Measurements from ENCODE around the gene WDR7.

The WDR7 gene

DNA sequence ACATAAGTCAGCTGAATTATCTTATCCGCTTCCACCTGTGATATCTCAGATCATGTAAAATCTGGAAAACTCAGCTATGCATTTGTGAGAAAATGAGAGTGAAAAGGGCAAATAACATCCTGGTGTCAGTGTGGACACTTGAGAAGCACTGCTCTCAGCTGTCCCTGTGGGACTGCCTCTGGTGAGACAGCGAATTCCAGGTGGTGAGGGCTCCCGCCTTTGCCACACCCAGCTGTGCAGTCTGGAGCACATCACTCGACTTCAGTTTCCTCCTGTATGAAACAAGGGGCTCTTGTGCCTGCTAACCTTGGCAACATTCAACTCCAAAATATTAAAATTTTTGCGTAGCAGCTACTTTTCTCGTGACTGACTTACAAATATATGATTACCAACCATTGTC is 300.9 kb downstream of the WDR7 start:
- Histone ChIP-seq H3K9me3 (ENCODE audit: control insufficient read depth, low read length) (no peaks in the 10 kb centered on the region), H3K79me1 (replicated peaks; ENCODE audit: low read length, poor library complexity, severe bottlenecking) (no peaks in the 10 kb centered on the region), H3K23ac (ENCODE audit: low read length in 2 of 2) (no peak overlapping the region), H2BK5ac (ENCODE audit: low read depth, low read length, poor library complexity, severe bottlenecking) (no peak overlapping the region), H3K9ac (ENCODE audit: low read length) (no peak overlapping the region), H2AFZ (ENCODE audit: low read depth, low read length) (no peak overlapping the region), H3K4me2 (ENCODE audit: low read length, poor library complexity, severe bottlenecking) (no peak overlapping the region), H2BK120ac (ENCODE audit: low read depth, low read length) (no peak overlapping the region), H3K36me3 (ENCODE audit: control insufficient read depth in 1 of 2, insufficient read depth in 2 of 2, low read depth in 1 of 2, low read length in 2 of 2) (no peaks in the 10 kb centered on the region), H3K27ac (ENCODE audit: low read length, poor library complexity, severe bottlenecking) (no peak overlapping the region), H2BK12ac (ENCODE audit: low read length in 2 of 2) (no peak overlapping the region), H4K8ac (ENCODE audit: low read length) (no peak overlapping the region), H2AK5ac (ENCODE audit: low read length, severe bottlenecking) (no peak overlapping the region), H4K91ac (ENCODE audit: low read length) (no peak overlapping the region), H3K27me3 (ENCODE audit: control insufficient read depth in 1 of 2, insufficient read depth in 1 of 2, low read length in 2 of 2) (no peaks in the 10 kb centered on the region), H3K4me3 (ENCODE audit: insufficient read depth in 1 of 2, low read depth in 1 of 2, low read length in 2 of 2) (no peak overlapping the region), H2BK15ac (ENCODE audit: low read depth, poor library complexity, severe bottlenecking) (no peak overlapping the region), H3K18ac (ENCODE audit: low read depth in 1 of 2, low read length in 2 of 2) (no peak overlapping the region), H3K4ac (ENCODE audit: low read depth in 1 of 2, low read length in 2 of 2) (no peak overlapping the region), H3K4me1 (ENCODE audit: control insufficient read depth, insufficient read depth, low read depth, low read length) (peaks cover 2% of the 10 kb centered on the region), H3K14ac (ENCODE audit: low read length in 2 of 2) (no peak overlapping the region)
- no peak for DNase-seq
- 91% methylated on average over 4 of the region's 6 CpGs for WGBS

GRCh38 chr18:56953428-56954198 is 302.5 kb downstream of the WDR7 start:
- Histone ChIP-seq H3K23ac (ENCODE audit: low read length in 2 of 2) (no peak overlapping the region), H3K14ac (ENCODE audit: low read length in 2 of 2) (no peak overlapping the region), H3K9ac (ENCODE audit: low read length) (no peak overlapping the region), H3K18ac (ENCODE audit: low read depth in 1 of 2, low read length in 2 of 2) (no peak overlapping the region), H3K4me2 (ENCODE audit: low read length, poor library complexity, severe bottlenecking) (no peak overlapping the region), H3K27ac (ENCODE audit: low read length, poor library complexity, severe bottlenecking) (no peak overlapping the region), H3K4ac (ENCODE audit: low read depth in 1 of 2, low read length in 2 of 2) (no peak overlapping the region), H3K9me3 (ENCODE audit: control insufficient read depth, low read length) (no peaks in the 10 kb centered on the region), H3K4me3 (ENCODE audit: insufficient read depth in 1 of 2, low read depth in 1 of 2, low read length in 2 of 2) (no peak overlapping the region), H3K27me3 (ENCODE audit: control insufficient read depth in 1 of 2, insufficient read depth in 1 of 2, low read length in 2 of 2) (no peaks in the 10 kb centered on the region), H4K91ac (ENCODE audit: low read length) (no peak overlapping the region), H3K4me1 (ENCODE audit: control insufficient read depth, insufficient read depth, low read depth, low read length) (peaks cover 2% of the 10 kb centered on the region), H4K8ac (ENCODE audit: low read length) (no peak overlapping the region), H3K79me1 (replicated peaks; ENCODE audit: low read length, poor library complexity, severe bottlenecking) (no peaks in the 10 kb centered on the region), H2BK120ac (ENCODE audit: low read depth, low read length) (no peak overlapping the region), H2AK5ac (ENCODE audit: low read length, severe bottlenecking) (no peak overlapping the region), H2BK12ac (ENCODE audit: low read length in 2 of 2) (no peak overlapping the region), H2AFZ (ENCODE audit: low read depth, low read length) (no peak overlapping the region), H2BK5ac (ENCODE audit: low read depth, low read length, poor library complexity, severe bottlenecking) (no peak overlapping the region), H3K36me3 (ENCODE audit: control insufficient read depth in 1 of 2, insufficient read depth in 2 of 2, low read depth in 1 of 2, low read length in 2 of 2) (no peaks in the 10 kb centered on the region), H2BK15ac (ENCODE audit: low read depth, poor library complexity, severe bottlenecking) (no peak overlapping the region)
- WGBS: 97% methylated on average over 1 of the region's 3 CpGs
- no peak for DNase-seq

DNA sequence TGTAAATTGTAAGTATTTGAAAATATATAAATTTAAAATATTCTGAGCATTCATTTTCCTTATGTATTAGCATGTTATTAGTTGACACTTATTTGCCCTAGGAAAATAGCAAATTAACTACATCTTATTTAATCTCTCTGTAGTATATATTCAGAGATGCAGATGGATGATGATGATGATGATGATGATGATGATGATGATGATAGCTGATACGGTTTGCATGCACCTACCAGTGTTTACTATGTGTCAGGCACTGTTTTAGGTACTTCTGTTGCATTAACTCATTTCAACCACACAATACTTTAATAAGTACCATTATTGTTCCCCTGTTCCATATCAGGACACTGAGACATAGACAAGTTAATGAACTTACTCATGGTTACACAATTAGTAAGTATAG is 304.3 kb downstream of the WDR7 start:
- Histone ChIP-seq H2AK5ac (ENCODE audit: low read length, severe bottlenecking) (no peak overlapping the region), H3K36me3 (ENCODE audit: control insufficient read depth in 1 of 2, insufficient read depth in 2 of 2, low read depth in 1 of 2, low read length in 2 of 2) (peaks cover 0 to 3% of the 10 kb centered on the region in 2 experiments), H3K23ac (ENCODE audit: low read length in 2 of 2) (no peak overlapping the region), H2BK15ac (ENCODE audit: low read depth, poor library complexity, severe bottlenecking) (no peak overlapping the region), H3K27me3 (ENCODE audit: control insufficient read depth in 1 of 2, insufficient read depth in 1 of 2, low read length in 2 of 2) (no peaks in the 10 kb centered on the region), H3K79me1 (replicated peaks; ENCODE audit: low read length, poor library complexity, severe bottlenecking) (no peaks in the 10 kb centered on the region), H2BK12ac (ENCODE audit: low read length in 2 of 2) (no peak overlapping the region), H3K4me1 (ENCODE audit: control insufficient read depth, insufficient read depth, low read depth, low read length) (peaks cover 3% of the 10 kb centered on the region), H3K18ac (ENCODE audit: low read depth in 1 of 2, low read length in 2 of 2) (no peak overlapping the region), H3K27ac (ENCODE audit: low read length, poor library complexity, severe bottlenecking) (no peak overlapping the region), H2AFZ (ENCODE audit: low read depth, low read length) (no peak overlapping the region), H3K4me2 (ENCODE audit: low read length, poor library complexity, severe bottlenecking) (no peak overlapping the region), H3K14ac (ENCODE audit: low read length in 2 of 2) (no peak overlapping the region), H3K4me3 (ENCODE audit: insufficient read depth in 1 of 2, low read depth in 1 of 2, low read length in 2 of 2) (no peak overlapping the region), H3K9me3 (ENCODE audit: control insufficient read depth, low read length) (no peaks in the 10 kb centered on the region), H2BK5ac (ENCODE audit: low read depth, low read length, poor library complexity, severe bottlenecking) (no peak overlapping the region), H4K91ac (ENCODE audit: low read length) (no peak overlapping the region), H3K9ac (ENCODE audit: low read length) (no peak overlapping the region), H4K8ac (ENCODE audit: low read length) (no peak overlapping the region), H2BK120ac (ENCODE audit: low read depth, low read length) (no peak overlapping the region), H3K4ac (ENCODE audit: low read depth in 1 of 2, low read length in 2 of 2) (no peak overlapping the region)
- no CpG with 5 or more reads among the region's 1 CpG for WGBS
- DNase-seq: no peak

DNA sequence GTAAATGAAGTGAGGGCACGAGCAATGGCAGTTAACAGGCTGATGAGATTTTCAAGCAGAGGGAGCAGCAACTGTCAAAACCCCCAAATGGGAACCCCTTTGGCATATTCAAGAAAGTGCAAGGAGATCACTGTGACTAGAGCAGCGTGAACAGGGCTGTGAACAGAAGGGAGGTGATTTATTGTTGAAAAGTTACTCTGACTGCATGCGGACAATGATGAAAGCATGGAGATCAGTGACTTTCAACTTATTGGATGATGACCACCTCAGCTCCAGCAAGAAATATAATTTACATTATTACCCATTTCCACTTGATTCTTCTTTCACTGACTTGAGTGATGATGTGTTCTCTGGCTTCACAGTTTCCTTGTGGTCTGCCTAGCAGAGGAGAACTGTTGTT is 308.0 kb downstream of the WDR7 start:
- no peak overlapping the region for H2BK5ac ChIP-seq (ENCODE audit: low read depth, low read length, poor library complexity, severe bottlenecking)
- DNase-seq: no peak
- peaks cover 3% of the 10 kb centered on the region for H3K4me1 ChIP-seq (ENCODE audit: control insufficient read depth, insufficient read depth, low read depth, low read length)
- H2AK5ac ChIP-seq (ENCODE audit: low read length, severe bottlenecking): no peak overlapping the region
- no peak overlapping the region for H3K14ac ChIP-seq (ENCODE audit: low read length in 2 of 2)
- no peaks in the 10 kb centered on the region for H3K27me3 ChIP-seq (ENCODE audit: control insufficient read depth in 1 of 2, insufficient read depth in 1 of 2, low read length in 2 of 2)
- H3K4me3 ChIP-seq (ENCODE audit: insufficient read depth in 1 of 2, low read depth in 1 of 2, low read length in 2 of 2): no peak overlapping the region
- no peak overlapping the region for H3K4me2 ChIP-seq (ENCODE audit: low read length, poor library complexity, severe bottlenecking)
- WGBS: 77% methylated on average over 3 of the region's 3 CpGs
- no peak overlapping the region for H2BK120ac ChIP-seq (ENCODE audit: low read depth, low read length)
- H3K18ac ChIP-seq (ENCODE audit: low read depth in 1 of 2, low read length in 2 of 2): no peak overlapping the region
- H3K4ac ChIP-seq (ENCODE audit: low read depth in 1 of 2, low read length in 2 of 2): no peak overlapping the region
- H3K23ac ChIP-seq (ENCODE audit: low read length in 2 of 2): no peak overlapping the region
- H3K27ac ChIP-seq (ENCODE audit: low read length, poor library complexity, severe bottlenecking): no peak overlapping the region
- H2AFZ ChIP-seq (ENCODE audit: low read depth, low read length): no peak overlapping the region
- H3K9ac ChIP-seq (ENCODE audit: low read length): no peak overlapping the region
- no peak overlapping the region for H4K91ac ChIP-seq (ENCODE audit: low read length)
- H2BK12ac ChIP-seq (ENCODE audit: low read length in 2 of 2): no peak overlapping the region
- no peak overlapping the region for H4K8ac ChIP-seq (ENCODE audit: low read length)
- no peaks in the 10 kb centered on the region for H3K79me1 ChIP-seq (replicated peaks; ENCODE audit: low read length, poor library complexity, severe bottlenecking)
- no peak overlapping the region for H2BK15ac ChIP-seq (ENCODE audit: low read depth, poor library complexity, severe bottlenecking)
- no peaks in the 10 kb centered on the region for H3K9me3 ChIP-seq (ENCODE audit: control insufficient read depth, low read length)
- H3K36me3 ChIP-seq (ENCODE audit: control insufficient read depth in 1 of 2, insufficient read depth in 2 of 2, low read depth in 1 of 2, low read length in 2 of 2): peaks cover 0 to 6% of the 10 kb centered on the region in 2 experiments

Measured in mesenchymal stem cell (in vitro differentiated cells and primary cell).